GM19397 (cell line): Measurements from ENCODE around the gene NOP9.
"Not testable (repeated sequence)": the region's sequence is repeated elsewhere in the genome, so short reads cannot be mapped to it uniquely, and the experiment has no call there.

Experiments
- ATAC-seq: cut with Tn5 transposase; IDR thresholded peaks from one replicate; pipeline ENCODE4 v1.9.1; 2021; ENCODE audit warnings: mild to moderate bottlenecking, moderate library complexity; ENCODE audit not compliant: unreplicated experiment

The NOP9 gene

DNA sequence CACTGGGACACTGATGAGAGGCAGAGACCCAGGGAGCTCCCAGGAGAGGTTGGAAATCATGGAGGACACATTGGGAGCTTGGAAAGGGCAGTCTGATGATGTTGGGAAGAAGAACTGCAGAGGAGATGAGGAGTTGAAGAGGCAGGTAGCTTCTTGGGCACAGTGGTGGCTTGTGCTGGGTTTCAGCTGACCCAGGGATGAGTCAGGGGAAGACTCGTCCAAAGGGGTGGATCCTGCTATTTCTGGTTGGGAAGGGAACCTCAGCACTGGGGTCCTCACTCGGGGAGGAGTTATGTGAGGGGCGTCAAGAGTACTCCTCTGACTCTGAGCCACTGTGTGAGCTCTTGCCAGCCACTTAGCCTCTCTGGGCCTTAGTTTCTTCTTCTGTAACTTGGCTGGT lies 23.7 kb downstream of the NOP9 start:
- ATAC-seq: no peak

GRCh38 chr14:24324024-24324423 lies 24.4 kb downstream of the NOP9 start:
- ATAC-seq: no peak

- ATAC-seq: no peak
Measured at GRCh38 chr14:24325041-24325530, 25.4 kb downstream of the NOP9 start.

GRCh38 chr14:24325963-24326362 lies 26.3 kb downstream of the NOP9 start:
- no peak for ATAC-seq

- no peak for ATAC-seq
Measured at GRCh38 chr14:24327303-24327702, 27.7 kb downstream of the NOP9 start.

DNA sequence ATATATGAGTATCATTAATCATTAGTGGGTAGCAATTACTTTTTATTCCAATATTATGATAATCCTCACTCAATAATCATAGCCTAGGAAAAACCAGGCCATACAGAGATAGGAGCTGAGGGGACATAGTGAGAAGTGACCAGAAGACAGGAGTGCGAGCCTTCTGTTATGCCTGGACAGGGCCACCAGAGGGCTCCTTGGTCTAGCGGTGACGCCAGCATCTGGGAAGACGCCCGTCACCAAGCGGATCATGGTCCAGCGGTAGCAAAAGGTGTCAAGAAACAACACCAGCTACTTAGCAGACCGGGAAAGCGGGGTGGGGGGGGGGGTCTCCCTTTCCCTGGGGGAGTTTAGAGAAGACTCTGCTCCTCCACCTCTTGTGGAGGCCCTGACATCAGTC lies 28.3 kb downstream of the NOP9 start:
- ATAC-seq: not testable (repeated sequence)

GRCh38 chr14:24329073-24329663 lies 29.5 kb downstream of the NOP9 start:
- ATAC-seq: no peak

DNA sequence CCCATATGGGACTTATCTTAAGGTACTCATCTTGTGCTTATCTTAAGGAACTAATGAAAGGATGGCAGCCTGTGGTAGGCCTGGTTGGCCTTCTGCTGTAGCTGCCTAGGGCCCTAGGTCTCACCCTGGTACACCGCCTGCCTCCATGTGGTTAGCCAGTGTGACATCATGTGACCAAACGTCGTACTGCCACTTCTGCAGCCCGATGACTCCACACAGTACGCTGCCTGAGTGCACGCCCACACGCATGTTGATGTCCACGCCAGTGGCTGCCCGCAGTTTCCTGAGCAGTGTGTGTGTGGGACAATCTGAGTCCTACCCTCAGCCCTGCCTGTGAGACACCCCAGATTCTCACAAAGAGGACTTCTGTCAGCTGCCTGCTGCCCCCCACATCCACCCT lies 30.1 kb downstream of the NOP9 start:
- ATAC-seq: no peak

DNA sequence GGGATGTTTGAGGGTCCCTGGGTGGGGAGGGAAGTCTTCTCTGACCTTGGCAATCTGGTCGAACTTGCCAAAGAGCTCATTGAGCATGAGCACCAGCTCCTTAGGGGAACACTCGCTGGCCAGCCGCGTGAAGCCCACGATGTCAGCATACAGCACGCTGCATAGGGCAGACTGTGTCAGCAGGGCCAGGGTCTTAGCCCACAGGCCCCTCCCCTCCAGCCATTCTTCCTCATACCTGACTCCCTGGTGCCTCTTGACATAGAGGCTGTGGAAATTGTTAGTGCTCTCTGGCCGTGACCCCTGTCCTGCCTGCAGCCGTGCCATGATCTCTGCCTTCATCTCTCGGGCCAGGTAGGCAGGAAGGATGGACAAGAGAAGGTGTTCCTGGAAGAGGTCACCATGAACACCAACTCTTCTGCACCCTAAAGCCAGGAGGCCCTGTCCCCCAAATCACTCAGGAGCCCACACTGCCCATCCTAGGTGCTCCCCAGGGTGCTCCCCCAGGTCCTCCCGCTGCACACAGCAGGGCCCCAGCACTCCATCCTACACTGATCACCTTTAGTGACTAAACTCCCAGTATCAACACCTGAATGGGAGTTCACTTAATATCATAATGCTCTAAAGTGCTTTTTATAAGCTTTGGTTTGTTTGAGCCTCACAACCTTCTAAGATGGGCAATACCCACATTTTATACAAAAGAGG lies 31.5 kb downstream of the NOP9 start:
- ATAC-seq: no peak

GRCh38 chr14:24331731-24332267 lies 32.1 kb downstream of the NOP9 start:
- no peak for ATAC-seq

- peak; percentile 84 for ATAC-seq
Measured at GRCh38 chr14:24332268-24332993, 32.8 kb downstream of the NOP9 start.

DNA sequence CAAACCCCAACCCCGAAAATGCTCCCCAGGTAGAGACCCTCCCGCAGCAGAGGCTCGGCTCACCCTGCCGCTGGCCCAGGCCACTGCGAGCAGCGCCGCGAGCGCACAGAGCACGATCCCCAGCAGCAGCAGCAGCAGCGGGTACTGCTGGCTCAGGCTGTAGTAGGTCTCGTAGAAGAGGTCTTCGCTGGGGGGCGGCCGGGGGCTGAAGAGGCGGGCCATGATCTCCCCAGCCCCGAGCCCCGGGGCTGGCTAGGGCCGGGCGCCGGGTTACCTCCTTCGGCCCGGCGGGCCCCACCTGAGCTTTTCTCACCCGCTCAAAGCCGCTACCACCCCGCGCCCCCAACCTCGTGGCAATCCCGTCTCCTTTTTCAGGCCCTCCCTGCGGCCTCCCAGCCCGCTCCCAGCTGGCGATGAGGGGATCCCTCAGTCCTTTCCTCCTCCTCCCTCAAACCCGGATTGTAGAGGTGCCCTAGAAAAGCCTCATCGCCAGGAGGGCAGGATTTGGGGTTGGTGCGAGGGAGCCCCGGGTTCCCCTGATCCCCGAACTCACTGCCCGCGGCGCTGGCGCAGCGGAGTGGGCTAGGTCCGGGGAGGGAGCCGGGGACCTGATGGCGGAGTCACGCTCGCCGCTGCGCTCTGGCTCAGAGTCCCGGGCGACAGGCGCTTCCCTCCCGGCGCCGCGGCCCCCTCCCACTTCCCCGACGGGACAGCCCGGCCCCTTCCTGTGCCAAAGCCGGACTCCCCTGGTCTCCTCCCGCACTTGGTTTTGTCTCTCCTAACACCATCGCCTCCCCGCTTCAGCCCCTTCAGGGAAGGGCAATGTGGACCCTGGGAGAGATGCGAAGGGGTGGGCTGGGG lies 35.0 kb downstream of the NOP9 start, which contains the start of gene ADCY4:
ADCY4 (minus strand) TSS at position 641 of the 861 bp plus-strand sequence; CDS start at position 222, 419 bp downstream.
- ATAC-seq: no peak

DNA sequence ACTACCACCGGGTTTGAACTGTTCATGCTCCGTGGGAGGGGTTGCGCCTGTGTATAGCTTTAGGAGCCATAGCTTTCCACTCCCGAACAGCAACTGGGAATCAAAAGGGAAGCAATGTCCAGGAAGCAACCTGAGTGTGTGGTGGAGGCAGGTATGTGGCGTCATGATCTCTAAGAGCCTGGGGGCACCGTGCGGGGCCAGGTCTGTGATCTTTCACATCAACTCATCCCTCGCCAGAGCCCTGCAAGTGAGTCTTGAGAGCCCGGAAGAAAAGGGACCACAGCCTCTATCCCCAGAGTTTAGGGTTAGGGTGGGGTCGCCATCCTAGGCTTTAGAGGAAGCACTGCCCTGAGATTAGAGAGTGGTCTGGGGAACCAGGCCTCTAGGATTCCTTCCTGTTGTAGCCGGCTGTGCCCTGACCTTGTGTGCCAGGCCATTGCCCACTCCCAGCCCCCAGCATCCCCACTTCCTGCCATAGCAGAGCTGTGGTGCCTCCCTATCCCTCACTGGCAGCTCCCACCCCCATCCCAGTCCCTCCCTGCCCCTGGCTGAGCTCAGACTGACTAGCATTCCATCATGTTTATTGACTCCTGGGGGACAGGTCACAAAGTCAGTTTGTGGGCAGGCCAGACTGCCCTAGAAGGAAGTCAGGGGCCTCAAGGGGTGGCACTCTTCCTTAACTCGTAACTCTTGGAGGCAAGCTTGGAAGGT lies 36.0 kb downstream of the NOP9 start:
- no peak for ATAC-seq

DNA sequence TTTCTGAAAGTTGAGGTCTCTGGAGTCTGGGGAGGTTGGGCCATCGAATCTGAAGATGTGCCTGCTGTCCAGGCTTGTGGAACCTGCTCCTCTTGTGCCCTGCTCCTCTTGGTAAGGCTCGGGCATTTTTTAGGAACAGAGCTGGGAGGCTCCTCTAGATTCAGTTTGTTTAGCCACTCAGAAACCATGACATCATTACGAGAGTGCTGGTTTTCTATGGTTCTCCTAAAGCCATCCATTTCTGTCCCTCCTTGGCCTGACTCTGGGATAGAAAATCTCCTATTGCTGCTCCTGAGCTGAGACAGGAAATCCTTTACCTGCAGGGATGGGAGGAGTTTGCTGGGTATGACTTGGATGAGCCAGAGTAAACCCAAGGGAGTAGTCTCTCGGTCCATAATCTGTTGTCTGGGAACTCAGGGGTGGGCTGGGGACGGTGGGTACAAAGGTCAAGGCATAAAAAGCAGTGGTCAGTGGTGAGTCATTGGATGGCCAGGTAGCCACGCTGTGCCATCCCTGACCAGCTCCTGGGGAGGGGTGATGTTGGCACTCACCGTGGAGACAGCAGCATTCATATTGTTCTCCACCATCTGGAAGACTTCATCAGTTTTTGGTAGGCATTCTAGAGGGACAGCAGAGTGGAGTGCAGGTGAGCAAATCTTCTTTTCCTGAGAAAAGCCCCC lies 37.6 kb downstream of the NOP9 start:
- ATAC-seq: no peak

DNA sequence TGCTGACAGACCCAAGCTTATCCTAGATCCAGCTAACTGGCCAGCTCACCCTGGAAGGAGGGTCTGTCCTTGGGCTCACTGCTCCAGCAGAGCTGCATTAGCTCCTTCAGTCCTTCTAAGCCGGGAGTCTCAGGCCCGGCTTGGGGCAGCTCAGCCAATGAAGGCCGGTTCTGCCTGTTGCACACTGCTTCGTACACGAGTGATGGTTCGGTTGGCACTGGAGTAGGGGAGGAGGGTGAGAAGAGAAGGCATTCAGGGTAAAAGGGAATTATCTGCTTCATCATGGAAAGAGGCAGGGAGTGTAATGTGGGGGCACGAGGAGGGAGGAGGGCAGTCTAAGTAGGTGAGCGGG lies 38.1 kb downstream of the NOP9 start:
- no peak for ATAC-seq

GRCh38 chr14:24338843-24339242 lies 39.2 kb downstream of the NOP9 start:
- ATAC-seq: no peak

- peak; percentile 84 for ATAC-seq
Measured at GRCh38 chr14:24339284-24340151, 39.9 kb downstream of the NOP9 start, which contains the start of gene RIPK3. Gene RIPK3, minus strand, starts transcription at chr14:24339991. Its CDS starts 165 bp downstream, at chr14:24339826.

GRCh38 chr14:24340606-24341005 lies 41.0 kb downstream of the NOP9 start:
- ATAC-seq: no peak
